Adrenal gland (tissue), 12 donors: ENCODE data around the gene TMEM184B. TPM values are rescaled to one million over a fixed set of nuclear protein-coding genes. Genes with fewer than 3 reads are reported as not detected.

Source experiments
- DNase-seq, 7 donors: peaks; one replicate each; pipeline ENCODE4 v3.0.0-alpha.2; 2019 to 2020
- H3K27ac ChIP-seq, 5 donors: fragments of 200-600 bp; sonication (generic) in 4 of 5; 1 replicate in 3 of 5; 2 replicates in 2 of 5; pipeline versions ENCODE4 v1.5.1 to v1.8.0; 2016 to 2020; ENCODE audit warnings: mild to moderate bottlenecking in 1 of 5
- H3K27me3 ChIP-seq: fragments of 200-600 bp; 2 replicates; pipeline ENCODE4 v1.8.0; 2021
- H3K36me3 ChIP-seq, 2 donors: fragments of 200-600 bp; replicated peaks in 1 of 2; 1 replicate in 1 of 2; 2 replicates in 1 of 2; pipeline versions ENCODE4 v1.5.1 to v1.8.0; 2018 to 2022
- H3K4me1 ChIP-seq, 2 donors: fragments of 200-600 bp; replicated peaks in 1 of 2; 1 replicate in 1 of 2; 2 replicates in 1 of 2; pipeline versions ENCODE4 v1.5.1 to v1.8.0; 2018 to 2021
- H3K4me3 ChIP-seq, 4 donors: fragments of 200-600 bp; sonication (generic) in 3 of 4; one replicate each; pipeline ENCODE4 v1.5.1; 2016 to 2018
- H3K9me3 ChIP-seq, 3 donors: fragments of 200-600 bp; sonication (generic) in 1 of 3; replicated peaks in 1 of 3; 1 replicate in 2 of 3; 2 replicates in 1 of 3; pipeline versions ENCODE4 v1.5.1 to v1.8.0; 2016 to 2021
- POLR2A ChIP-seq, 2 donors: fragments of 450-650 bp; IDR thresholded peaks; one replicate each; pipeline ENCODE4 v1.6.1; 2017; ENCODE audit warnings: antibody characterized with exemption in 2 of 2, mild to moderate bottlenecking in 2 of 2, moderate library complexity in 1 of 2
- WGBS, 4 donors: extraction: QIAGEN DNeasy Blood & Tissue Kit in 2 of 4; methylation state at CpG; one replicate each; pipeline versions ENCODE4 v1.1.5 to v1.1.7; 2013 to 2017; 5-methylcytosine and 5-hydroxymethylcytosine counted together
- intact Hi-C, 2 donors: fragments of 100-400 bp; cut with DNase I; formaldehyde crosslinking; loops; one replicate each; pipeline versions ENCODE4 v1.14.1 to v1.15.0; 2022 to 2023
- polyA plus RNA-seq, 3 donors: library from polyadenylated mRNA; stranded (reverse); fragments of 200-250 nt in 2 of 3; fragments of 350-450 nt in 1 of 3; fragmentation: Illumina TruSeq in 1 of 3; extraction: RNeasy Lipid Tissue Mini Kit (QIAGEN cat#74804) in 1 of 3; gene quantifications; one replicate each; pipeline ENCODE4 v1.2.3, GENCODE V29; 2013 to 2014
- total RNA-seq, 9 donors: library from RNA; depleted of rRNA in 4 of 9; stranded (reverse); fragments of >200 nt in 4 of 9; fragments of 120-200 nt in 1 of 9; fragmentation: NEBNext Ultra II Directional in 1 of 9; extraction: Animal tissue kit (Norgen Biotek cat#: 25700) in 1 of 9; gene quantifications; one replicate each; pipeline versions ENCODE4 v1.1.0 to v1.2.4, GENCODE V29; 2013 to 2023
- TF ChIP-seq, protein P1 (sequence below), 6 experiments: fragments of 450-650 bp in 4 of 6; fragments of 200-600 bp in 2 of 6; sonication (generic) in 1 of 6; IDR thresholded peaks; 1 replicate in 5 of 6; 2 replicates in 1 of 6; pipeline versions ENCODE4 v1.5.1 to v1.8.0; 2016 to 2021; ENCODE audit warnings: antibody characterized with exemption in 6 of 6, mild to moderate bottlenecking in 2 of 6, moderate library complexity in 1 of 6
- donor health status: healthy with polysubstance abuse.
- donor health status: Bipolar disorder and iron deficiency.
- donor health status: DM: yes; HTN: yes; CAD: no.
- donor health status: DM: no; HTN: no; CAD: no.
- donor health status: DM: no; HTN: no; CAD: no.
- donor health status: DM: yes; HTN: yes; CAD: no.

Gene TMEM184B
- total and polyA plus RNA-seq, 12 donors, result 7.1 to 107 (median 43.8) TPM

GRCh38 chr22:38310518-38311322 lies 37.9 kb upstream of the TMEM184B start:
- peaks cover 35 to 84% of the 10 kb centered on the region in 2 donors for H3K4me1 ChIP-seq

DNA sequence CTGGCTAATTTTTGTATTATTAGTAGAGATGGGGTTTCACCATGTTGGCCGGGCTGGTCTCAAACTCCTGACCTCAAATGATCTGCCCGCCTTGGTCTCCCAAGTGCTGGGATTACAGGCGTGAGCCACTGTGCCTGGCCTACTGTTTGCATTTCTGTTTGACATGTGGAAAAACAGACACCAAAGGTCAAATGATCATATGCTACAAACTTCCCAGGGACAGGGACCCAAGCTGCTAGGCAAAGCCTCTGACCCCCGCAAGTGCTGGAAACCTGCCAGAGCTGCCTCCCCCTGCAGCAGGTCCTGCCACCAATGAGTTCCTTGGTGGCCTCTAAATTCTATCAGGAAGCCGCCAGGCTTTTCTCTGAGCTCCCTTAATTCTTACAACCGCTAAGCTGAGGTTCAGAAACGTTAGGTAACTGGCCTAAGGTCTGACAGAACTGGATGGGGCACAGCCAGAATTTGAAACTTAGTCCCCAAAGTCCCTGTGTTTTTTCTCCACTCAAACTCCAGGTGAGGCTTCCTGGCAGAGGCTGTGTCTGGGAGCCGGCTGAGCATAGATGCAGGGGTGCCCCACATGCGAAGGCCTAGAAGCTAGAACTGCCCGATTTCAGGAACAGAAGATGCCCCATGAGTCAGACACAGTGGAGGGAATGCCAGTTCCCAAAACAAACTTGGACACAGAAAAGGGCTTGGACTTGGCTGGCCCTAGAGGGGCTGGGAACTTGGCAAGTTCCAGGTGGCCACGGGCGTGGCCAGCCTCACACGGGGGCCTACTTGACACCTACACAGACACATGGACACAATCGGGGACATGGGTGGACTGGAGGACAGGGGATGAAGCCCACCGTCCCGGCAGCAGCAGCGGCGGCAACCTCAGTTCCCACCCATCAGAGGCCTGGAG lies 37.1 kb upstream of the TMEM184B start:
- Histone ChIP-seq H3K4me3 (no peak overlapping the region), H3K27ac (peak overlapping the region in 4 of 5 donors; percentile 47 to 97 (median 72)), H3K9me3 (no peaks in the 10 kb centered on the region), H3K4me1 (peaks cover 30 to 84% of the 10 kb centered on the region in 2 donors), H3K36me3 (peaks cover 0 to 9% of the 10 kb centered on the region in 2 donors), H3K27me3 (no peaks in the 10 kb centered on the region)
- WGBS, 4 donors, result 57 to 68% (median 58%) methylated on average over 14 to 18 of the region's 18 CpGs
- intact Hi-C loops, result no loop called here
- no peak for DNase-seq
- TF ChIP-seq, protein P1, sequence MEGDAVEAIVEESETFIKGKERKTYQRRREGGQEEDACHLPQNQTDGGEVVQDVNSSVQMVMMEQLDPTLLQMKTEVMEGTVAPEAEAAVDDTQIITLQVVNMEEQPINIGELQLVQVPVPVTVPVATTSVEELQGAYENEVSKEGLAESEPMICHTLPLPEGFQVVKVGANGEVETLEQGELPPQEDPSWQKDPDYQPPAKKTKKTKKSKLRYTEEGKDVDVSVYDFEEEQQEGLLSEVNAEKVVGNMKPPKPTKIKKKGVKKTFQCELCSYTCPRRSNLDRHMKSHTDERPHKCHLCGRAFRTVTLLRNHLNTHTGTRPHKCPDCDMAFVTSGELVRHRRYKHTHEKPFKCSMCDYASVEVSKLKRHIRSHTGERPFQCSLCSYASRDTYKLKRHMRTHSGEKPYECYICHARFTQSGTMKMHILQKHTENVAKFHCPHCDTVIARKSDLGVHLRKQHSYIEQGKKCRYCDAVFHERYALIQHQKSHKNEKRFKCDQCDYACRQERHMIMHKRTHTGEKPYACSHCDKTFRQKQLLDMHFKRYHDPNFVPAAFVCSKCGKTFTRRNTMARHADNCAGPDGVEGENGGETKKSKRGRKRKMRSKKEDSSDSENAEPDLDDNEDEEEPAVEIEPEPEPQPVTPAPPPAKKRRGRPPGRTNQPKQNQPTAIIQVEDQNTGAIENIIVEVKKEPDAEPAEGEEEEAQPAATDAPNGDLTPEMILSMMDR (IDR thresholded peaks at IDR 0.05), result no peak
- no peak for TF ChIP-seq POLR2A (IDR thresholded peaks at IDR 0.05)

More at GRCh38 chr22:38310518-38311322, 37.9 kb upstream of the TMEM184B start:
- Histone ChIP-seq H3K27ac (peak overlapping the region in 4 of 5 donors; percentile 47 to 97 (median 72)), H3K4me3 (no peak overlapping the region), H3K9me3 (no peaks in the 10 kb centered on the region), H3K36me3 (peaks cover 0 to 9% of the 10 kb centered on the region in 2 donors), H3K27me3 (no peaks in the 10 kb centered on the region)
- DNase-seq, result no peak
- 64 to 75% (median 73%) methylated on average over 17 to 18 of the region's 18 CpGs for WGBS, 4 donors
- TF ChIP-seq, protein P1 (IDR thresholded peaks at IDR 0.05), result no peak
- TF ChIP-seq POLR2A (IDR thresholded peaks at IDR 0.05), result no peak
- intact Hi-C loops, result no loop called here

DNA sequence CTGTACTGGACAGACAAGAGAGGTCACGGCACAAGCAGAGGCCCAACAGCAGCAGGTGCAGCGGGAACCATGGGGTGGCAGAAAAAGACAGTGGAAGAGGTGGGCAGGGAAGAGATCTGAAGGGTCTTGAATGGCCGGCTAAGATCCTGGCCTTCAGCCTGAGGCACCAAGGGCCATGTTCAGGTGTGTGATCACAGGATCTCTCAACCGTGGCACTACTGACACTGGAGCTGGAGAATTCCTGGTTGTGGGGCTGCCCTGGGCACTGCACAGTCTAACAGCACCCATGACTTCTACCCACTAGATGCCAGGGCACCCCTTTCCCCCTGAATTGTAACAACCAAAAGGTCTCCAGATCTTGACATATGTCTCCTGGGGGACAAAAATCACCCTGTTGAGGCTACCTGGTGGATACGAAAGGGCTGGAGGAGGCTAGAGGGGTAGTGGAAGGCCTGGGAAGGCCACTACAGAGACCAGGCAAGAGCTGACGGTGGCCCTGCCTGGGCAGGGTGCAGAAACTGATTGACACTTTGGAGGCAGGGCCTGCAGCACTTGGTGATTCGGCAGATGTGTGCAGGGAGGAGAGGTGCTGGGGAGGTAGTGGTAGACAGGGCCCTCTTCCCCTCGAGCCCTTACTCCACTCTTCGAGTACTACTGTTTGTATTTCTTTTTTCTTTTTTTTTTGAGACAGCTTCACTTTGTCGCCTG lies 36.1 kb upstream of the TMEM184B start:
- Histone ChIP-seq H3K36me3 (peaks cover 0 to 16% of the 10 kb centered on the region in 2 donors), H3K27ac (peak overlapping the region in 2 of 5 donors; percentile 87 to 97), H3K27me3 (no peaks in the 10 kb centered on the region), H3K9me3 (no peaks in the 10 kb centered on the region), H3K4me1 (peaks cover 34 to 84% of the 10 kb centered on the region in 2 donors), H3K4me3 (no peak overlapping the region)
- WGBS, 4 donors, result 80 to 86% (median 83%) methylated on average over 10 of the region's 10 CpGs
- DNase-seq, result no peak
- intact Hi-C loops, result no loop called here
- TF ChIP-seq POLR2A (IDR thresholded peaks at IDR 0.05), result no peak
- TF ChIP-seq, protein P1 (IDR thresholded peaks at IDR 0.05), result no peak
